NCI-H146 treated with DMSO at 0.1 percent for 48 hours (cell line): Measurements from ENCODE around the gene RNF187.

ENCODE experiments used
- DNase-seq: peaks from one replicate; lab custom pipeline; 2025; ENCODE audit not compliant: unreplicated experiment; lab: John Stamatoyannopoulos, UW

RNF187 gene

GRCh38 chr1:228487336-228488124 is at the start of gene RNF187:
Gene RNF187 (plus strand): TSS chr1:228487382.
- no peak for DNase-seq

GRCh38 chr1:228437424-228437962 is 49.7 kb upstream of the RNF187 start:
- DNase-seq, result no peak

GRCh38 chr1:228438266-228438665 is 48.9 kb upstream of the RNF187 start:
- DNase-seq, result no peak

GRCh38 chr1:228440761-228441500 is 46.3 kb upstream of the RNF187 start:
- DNase-seq, result no peak

- DNase-seq, result no peak
These were observed 43.8 kb upstream of the RNF187 start for GRCh38 chr1:228443395-228443794.

GRCh38 chr1:228445490-228445842 is 41.7 kb upstream of the RNF187 start:
- DNase-seq, result no peak

GRCh38 chr1:228445843-228446650 is 41.1 kb upstream of the RNF187 start:
- DNase-seq, result no peak

GRCh38 chr1:228446852-228447251 is 40.3 kb upstream of the RNF187 start:
- no peak for DNase-seq

- DNase-seq, result no peak
These were observed 38.8 kb upstream of the RNF187 start for GRCh38 chr1:228448372-228448771.

GRCh38 chr1:228450200-228450599 is 37.0 kb upstream of the RNF187 start:
- no peak for DNase-seq

GRCh38 chr1:228452194-228453021 is 34.8 kb upstream of the RNF187 start:
- no peak for DNase-seq

GRCh38 chr1:228453022-228453560 is 34.1 kb upstream of the RNF187 start:
- no peak for DNase-seq

GRCh38 chr1:228453614-228454013 is 33.6 kb upstream of the RNF187 start:
- no peak for DNase-seq

GRCh38 chr1:228454238-228454637 is 32.9 kb upstream of the RNF187 start:
- no peak for DNase-seq

GRCh38 chr1:228455715-228456114 is 31.5 kb upstream of the RNF187 start:
- DNase-seq, result no peak

- no peak for DNase-seq
These were observed 30.7 kb upstream of the RNF187 start for GRCh38 chr1:228456252-228457016.

- peak; percentile 35 for DNase-seq
These were observed 30.2 kb upstream of the RNF187 start for GRCh38 chr1:228457017-228457395.

GRCh38 chr1:228457396-228458176 is 29.6 kb upstream of the RNF187 start:
- DNase-seq, result peak; percentile 98
